ENCODE data around the gene ARFIP1. TPM values are rescaled to one million over a fixed set of nuclear protein-coding genes. Genes with fewer than 3 reads are reported as not detected.
A peak's percentile ranks its signal among the peaks of the same experiment; 100 is the strongest.

The ARFIP1 gene
- total RNA-seq, 1 donor from 2014 or later = 41.6 TPM

DNA sequence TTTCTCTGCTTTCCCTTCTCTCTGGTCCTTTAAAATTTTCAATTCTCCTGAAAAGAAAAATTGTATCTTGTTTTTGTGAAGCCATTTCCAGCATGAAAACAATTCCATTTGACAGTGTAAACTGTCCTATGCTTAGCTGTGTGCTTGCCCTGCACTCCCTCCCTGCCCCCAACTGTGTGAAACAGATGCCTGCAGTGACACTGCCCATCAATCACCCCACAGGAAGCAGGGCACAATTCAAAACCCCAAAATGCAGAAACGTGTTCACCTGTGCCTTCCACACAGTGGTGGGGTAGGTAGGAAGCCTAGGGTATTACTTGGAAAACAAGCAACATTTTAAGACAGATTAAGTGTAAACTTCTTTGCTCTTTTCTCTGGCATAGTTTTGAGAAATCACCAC is 150.1 kb downstream of the ARFIP1 start:
- no peak overlapping the region for H3K4me3 Mint-ChIP-seq (ENCODE audit: unreplicated experiment)
- peaks cover 7% of the 10 kb centered on the region for H3K4me1 Mint-ChIP-seq (ENCODE audit: unreplicated experiment)
- DNase-seq (ENCODE audit: low spot score) = no peak
- H3K36me3 Mint-ChIP-seq (ENCODE audit: low read depth, unreplicated experiment) = peaks cover 12% of the 10 kb centered on the region
- no peaks in the 10 kb centered on the region for H3K9me3 Mint-ChIP-seq (ENCODE audit: unreplicated experiment)
- H3K27me3 Mint-ChIP-seq (ENCODE audit: unreplicated experiment) = peaks cover 9% of the 10 kb centered on the region
- TF ChIP-seq, protein P1, sequence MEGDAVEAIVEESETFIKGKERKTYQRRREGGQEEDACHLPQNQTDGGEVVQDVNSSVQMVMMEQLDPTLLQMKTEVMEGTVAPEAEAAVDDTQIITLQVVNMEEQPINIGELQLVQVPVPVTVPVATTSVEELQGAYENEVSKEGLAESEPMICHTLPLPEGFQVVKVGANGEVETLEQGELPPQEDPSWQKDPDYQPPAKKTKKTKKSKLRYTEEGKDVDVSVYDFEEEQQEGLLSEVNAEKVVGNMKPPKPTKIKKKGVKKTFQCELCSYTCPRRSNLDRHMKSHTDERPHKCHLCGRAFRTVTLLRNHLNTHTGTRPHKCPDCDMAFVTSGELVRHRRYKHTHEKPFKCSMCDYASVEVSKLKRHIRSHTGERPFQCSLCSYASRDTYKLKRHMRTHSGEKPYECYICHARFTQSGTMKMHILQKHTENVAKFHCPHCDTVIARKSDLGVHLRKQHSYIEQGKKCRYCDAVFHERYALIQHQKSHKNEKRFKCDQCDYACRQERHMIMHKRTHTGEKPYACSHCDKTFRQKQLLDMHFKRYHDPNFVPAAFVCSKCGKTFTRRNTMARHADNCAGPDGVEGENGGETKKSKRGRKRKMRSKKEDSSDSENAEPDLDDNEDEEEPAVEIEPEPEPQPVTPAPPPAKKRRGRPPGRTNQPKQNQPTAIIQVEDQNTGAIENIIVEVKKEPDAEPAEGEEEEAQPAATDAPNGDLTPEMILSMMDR (IDR thresholded peaks at IDR 0.05; ENCODE audit: unreplicated experiment) = no peak
- H3K27ac Mint-ChIP-seq (ENCODE audit: unreplicated experiment) = no peak overlapping the region

GRCh38 chr4:152935143-152935542 is 155.4 kb downstream of the ARFIP1 start:
- no peak for DNase-seq (ENCODE audit: low spot score)
- Mint-ChIP-seq H3K4me3 (ENCODE audit: unreplicated experiment) (peak overlapping the region; percentile 92), H3K9me3 (ENCODE audit: unreplicated experiment) (no peaks in the 10 kb centered on the region), H3K27ac (ENCODE audit: unreplicated experiment) (no peak overlapping the region), H3K4me1 (ENCODE audit: unreplicated experiment) (peaks cover 7% of the 10 kb centered on the region), H3K36me3 (ENCODE audit: low read depth, unreplicated experiment) (no peaks in the 10 kb centered on the region), H3K27me3 (ENCODE audit: unreplicated experiment) (peaks cover 21% of the 10 kb centered on the region)
- TF ChIP-seq, protein P1 (IDR thresholded peaks at IDR 0.05; ENCODE audit: unreplicated experiment) = no peak

GRCh38 chr4:152935631-152936445 is 156.1 kb downstream of the ARFIP1 start, which contains the start of gene FHDC1:
Gene FHDC1 (plus strand): TSS chr4:152936323. CDS start chr4:152943058, 6,735 bp downstream.
- DNase-seq (ENCODE audit: low spot score) = peak; percentile 39
- H3K27me3 Mint-ChIP-seq (ENCODE audit: unreplicated experiment) = peaks cover 21% of the 10 kb centered on the region
- H3K4me1 Mint-ChIP-seq (ENCODE audit: unreplicated experiment) = peaks cover 7% of the 10 kb centered on the region
- TF ChIP-seq, protein P1 (IDR thresholded peaks at IDR 0.05; ENCODE audit: unreplicated experiment) = no peak
- H3K9me3 Mint-ChIP-seq (ENCODE audit: unreplicated experiment) = no peaks in the 10 kb centered on the region
- H3K27ac Mint-ChIP-seq (ENCODE audit: unreplicated experiment) = no peak within 1 kb of the TSS
- H3K36me3 Mint-ChIP-seq (ENCODE audit: low read depth, unreplicated experiment) = no peaks in the 10 kb centered on the region
- peak within 1 kb of the TSS; percentile 92 for H3K4me3 Mint-ChIP-seq (ENCODE audit: unreplicated experiment)

- peak; percentile 35 for DNase-seq (ENCODE audit: low spot score)
- H3K9me3 Mint-ChIP-seq (ENCODE audit: unreplicated experiment) = no peaks in the 10 kb centered on the region
- no peak overlapping the region for H3K27ac Mint-ChIP-seq (ENCODE audit: unreplicated experiment)
- peaks cover 7% of the 10 kb centered on the region for H3K4me1 Mint-ChIP-seq (ENCODE audit: unreplicated experiment)
- no peaks in the 10 kb centered on the region for H3K36me3 Mint-ChIP-seq (ENCODE audit: low read depth, unreplicated experiment)
- H3K4me3 Mint-ChIP-seq (ENCODE audit: unreplicated experiment) = peak overlapping the region; percentile 56
- TF ChIP-seq, protein P1 (IDR thresholded peaks at IDR 0.05; ENCODE audit: unreplicated experiment) = no peak
- peaks cover 21% of the 10 kb centered on the region for H3K27me3 Mint-ChIP-seq (ENCODE audit: unreplicated experiment)
These were observed 156.9 kb downstream of the ARFIP1 start for GRCh38 chr4:152936446-152937335.
